ENCODE measurements around the gene WDR75. TPM values are rescaled to one million over a fixed set of nuclear protein-coding genes. Genes with fewer than 3 reads are reported as not detected.

The WDR75 gene
- total and polyA plus RNA-seq, 4 donors = 16.3 to 50.1 (median 23.2) TPM

GRCh38 chr2:189481071-189481470, 39.8 kb downstream of the WDR75 start:
- ATAC-seq (ENCODE audit: insufficient read depth, low FRiP score) (no peak), DNase-seq (no peak)
- Histone ChIP-seq H3K4me3 (no peak overlapping the region), H3K36me3 (ENCODE audit: control insufficient read depth in 4 of 4, insufficient read depth in 4 of 4, low read length in 4 of 4) (peaks cover 0 to 5% (median 2%) of the 10 kb centered on the region in 4 donors), H3K27ac (ENCODE audit: low read depth in 1 of 2, low read length in 1 of 2) (no peak overlapping the region), H3K27me3 (ENCODE audit: control insufficient read depth in 3 of 3, insufficient read depth in 3 of 3, low read length in 2 of 3) (no peaks in the 10 kb centered on the region), H3K4me1 (ENCODE audit: control insufficient read depth in 5 of 5, insufficient read depth in 5 of 5, low read length in 5 of 5) (no peaks in the 10 kb centered on the region), H3K9me3 (ENCODE audit: control insufficient read depth in 4 of 4, insufficient read depth in 3 of 4, low read length in 3 of 4) (peaks cover 0 to 2% (median 0%) of the 10 kb centered on the region in 4 donors), H3K9ac (ENCODE audit: insufficient read depth in 1 of 2, low read length in 2 of 2) (no peak overlapping the region)
- 73 to 83% methylated on average over 1 of the region's 1 CpG for WGBS, 2 donors
- TF ChIP-seq, protein P1, sequence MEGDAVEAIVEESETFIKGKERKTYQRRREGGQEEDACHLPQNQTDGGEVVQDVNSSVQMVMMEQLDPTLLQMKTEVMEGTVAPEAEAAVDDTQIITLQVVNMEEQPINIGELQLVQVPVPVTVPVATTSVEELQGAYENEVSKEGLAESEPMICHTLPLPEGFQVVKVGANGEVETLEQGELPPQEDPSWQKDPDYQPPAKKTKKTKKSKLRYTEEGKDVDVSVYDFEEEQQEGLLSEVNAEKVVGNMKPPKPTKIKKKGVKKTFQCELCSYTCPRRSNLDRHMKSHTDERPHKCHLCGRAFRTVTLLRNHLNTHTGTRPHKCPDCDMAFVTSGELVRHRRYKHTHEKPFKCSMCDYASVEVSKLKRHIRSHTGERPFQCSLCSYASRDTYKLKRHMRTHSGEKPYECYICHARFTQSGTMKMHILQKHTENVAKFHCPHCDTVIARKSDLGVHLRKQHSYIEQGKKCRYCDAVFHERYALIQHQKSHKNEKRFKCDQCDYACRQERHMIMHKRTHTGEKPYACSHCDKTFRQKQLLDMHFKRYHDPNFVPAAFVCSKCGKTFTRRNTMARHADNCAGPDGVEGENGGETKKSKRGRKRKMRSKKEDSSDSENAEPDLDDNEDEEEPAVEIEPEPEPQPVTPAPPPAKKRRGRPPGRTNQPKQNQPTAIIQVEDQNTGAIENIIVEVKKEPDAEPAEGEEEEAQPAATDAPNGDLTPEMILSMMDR (IDR thresholded peaks at IDR 0.05; ENCODE audit: control extremely low read depth, extremely low read depth) = no peak

DNA sequence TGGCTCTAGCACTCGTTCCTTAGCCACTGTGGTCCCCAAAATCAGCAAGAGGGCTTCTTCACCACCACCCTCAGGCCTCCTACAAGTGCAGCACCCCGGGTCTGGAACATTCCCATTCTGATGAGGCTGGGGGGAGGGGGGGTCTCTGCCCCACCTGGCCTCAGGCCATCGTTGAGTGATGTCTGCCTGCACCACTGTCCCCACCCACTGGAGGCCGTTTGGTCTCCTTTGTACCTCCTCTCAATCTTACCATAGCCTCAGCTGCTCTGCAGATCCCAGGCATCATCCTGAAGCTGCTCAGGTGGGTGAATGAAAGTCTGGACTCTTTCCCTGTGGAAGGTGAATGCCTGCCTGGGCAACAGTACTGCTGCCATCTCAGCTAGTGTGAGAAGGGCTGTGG, 42.3 kb downstream of the WDR75 start:
- H3K4me1 ChIP-seq (ENCODE audit: control insufficient read depth in 5 of 5, insufficient read depth in 5 of 5, low read length in 5 of 5) = no peaks in the 10 kb centered on the region
- ATAC-seq (ENCODE audit: insufficient read depth, low FRiP score) (no peak), DNase-seq (no peak)
- H3K9me3 ChIP-seq (ENCODE audit: control insufficient read depth in 4 of 4, insufficient read depth in 3 of 4, low read length in 3 of 4) = peaks cover 0 to 2% (median 0%) of the 10 kb centered on the region in 4 donors
- no peak overlapping the region for H3K4me3 ChIP-seq
- TF ChIP-seq, protein P1 (IDR thresholded peaks at IDR 0.05; ENCODE audit: control extremely low read depth, extremely low read depth) = no peak
- 67 to 81% methylated on average over 4 of the region's 4 CpGs for WGBS, 2 donors
- no peak overlapping the region for H3K27ac ChIP-seq (ENCODE audit: low read depth in 1 of 2, low read length in 1 of 2)
- H3K27me3 ChIP-seq (ENCODE audit: control insufficient read depth in 3 of 3, insufficient read depth in 3 of 3, low read length in 2 of 3) = no peaks in the 10 kb centered on the region
- H3K36me3 ChIP-seq (ENCODE audit: control insufficient read depth in 4 of 4, insufficient read depth in 4 of 4, low read length in 4 of 4) = no peaks in the 10 kb centered on the region
- no peak overlapping the region for H3K9ac ChIP-seq (ENCODE audit: insufficient read depth in 1 of 2, low read length in 2 of 2)

DNA sequence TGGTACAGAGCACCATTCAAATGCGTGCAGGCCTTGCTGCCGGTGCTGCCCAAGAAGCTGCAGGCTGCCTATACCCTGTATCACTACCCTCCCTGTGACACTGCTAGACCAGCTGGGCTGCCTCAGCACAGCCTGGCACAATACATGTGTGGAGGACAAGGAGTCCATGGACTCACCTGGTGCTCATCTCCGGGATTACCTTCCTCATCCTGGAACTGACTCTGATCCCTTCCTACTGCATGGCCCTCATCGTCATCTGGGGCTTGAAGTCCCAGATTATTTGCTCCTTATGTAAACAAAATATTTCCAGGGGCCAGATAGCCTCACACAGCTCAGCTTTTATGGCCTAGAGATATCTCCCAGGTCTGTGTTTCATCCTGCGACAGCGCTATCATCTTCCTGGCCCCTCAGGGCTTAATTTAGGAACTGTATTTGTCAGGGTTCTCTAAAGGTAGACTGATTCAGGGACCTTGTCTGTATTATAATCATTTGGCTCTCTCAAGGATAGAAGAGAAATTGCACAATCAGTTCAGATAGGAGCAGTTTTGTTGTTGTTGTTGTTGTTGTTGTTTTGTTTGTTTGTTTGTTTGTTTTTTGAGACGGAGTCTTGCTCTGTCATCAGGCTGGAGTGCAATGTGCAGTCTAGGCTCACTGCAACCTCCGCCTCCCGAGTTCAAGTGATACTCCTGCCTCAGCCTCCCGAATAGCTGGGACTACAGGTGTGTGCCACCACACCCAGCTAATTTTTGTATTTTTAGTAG, 42.9 kb downstream of the WDR75 start:
- WGBS, 2 donors = 92% methylated on average over 10 of the region's 10 CpGs
- Histone ChIP-seq H3K27me3 (ENCODE audit: control insufficient read depth in 3 of 3, insufficient read depth in 3 of 3, low read length in 2 of 3) (no peaks in the 10 kb centered on the region), H3K36me3 (ENCODE audit: control insufficient read depth in 4 of 4, insufficient read depth in 4 of 4, low read length in 4 of 4) (no peaks in the 10 kb centered on the region), H3K4me1 (ENCODE audit: control insufficient read depth in 5 of 5, insufficient read depth in 5 of 5, low read length in 5 of 5) (no peaks in the 10 kb centered on the region), H3K9me3 (ENCODE audit: control insufficient read depth in 4 of 4, insufficient read depth in 3 of 4, low read length in 3 of 4) (peaks cover 0 to 2% (median 0%) of the 10 kb centered on the region in 4 donors), H3K27ac (ENCODE audit: low read depth in 1 of 2, low read length in 1 of 2) (no peak overlapping the region), H3K4me3 (no peak overlapping the region), H3K9ac (ENCODE audit: insufficient read depth in 1 of 2, low read length in 2 of 2) (no peak overlapping the region)
- no peak for ATAC-seq (ENCODE audit: insufficient read depth, low FRiP score)
- TF ChIP-seq, protein P1 (IDR thresholded peaks at IDR 0.05; ENCODE audit: control extremely low read depth, extremely low read depth) = no peak
- DNase-seq = no peak
